ENCODE measurements around the gene TAPT1. TPM values are rescaled to one million over a fixed set of nuclear protein-coding genes. Genes with fewer than 3 reads are reported as not detected.
"Not testable (repeated sequence)": the region's sequence is repeated elsewhere in the genome, so short reads cannot be mapped to it uniquely, and the experiment has no call there.

Gene TAPT1, protein sequence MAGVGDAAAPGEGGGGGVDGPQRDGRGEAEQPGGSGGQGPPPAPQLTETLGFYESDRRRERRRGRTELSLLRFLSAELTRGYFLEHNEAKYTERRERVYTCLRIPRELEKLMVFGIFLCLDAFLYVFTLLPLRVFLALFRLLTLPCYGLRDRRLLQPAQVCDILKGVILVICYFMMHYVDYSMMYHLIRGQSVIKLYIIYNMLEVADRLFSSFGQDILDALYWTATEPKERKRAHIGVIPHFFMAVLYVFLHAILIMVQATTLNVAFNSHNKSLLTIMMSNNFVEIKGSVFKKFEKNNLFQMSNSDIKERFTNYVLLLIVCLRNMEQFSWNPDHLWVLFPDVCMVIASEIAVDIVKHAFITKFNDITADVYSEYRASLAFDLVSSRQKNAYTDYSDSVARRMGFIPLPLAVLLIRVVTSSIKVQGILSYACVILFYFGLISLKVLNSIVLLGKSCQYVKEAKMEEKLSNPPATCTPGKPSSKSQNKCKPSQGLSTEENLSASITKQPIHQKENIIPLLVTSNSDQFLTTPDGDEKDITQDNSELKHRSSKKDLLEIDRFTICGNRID
- total RNA-seq = 17.4 and 22.3 TPM in 2 replicates

DNA sequence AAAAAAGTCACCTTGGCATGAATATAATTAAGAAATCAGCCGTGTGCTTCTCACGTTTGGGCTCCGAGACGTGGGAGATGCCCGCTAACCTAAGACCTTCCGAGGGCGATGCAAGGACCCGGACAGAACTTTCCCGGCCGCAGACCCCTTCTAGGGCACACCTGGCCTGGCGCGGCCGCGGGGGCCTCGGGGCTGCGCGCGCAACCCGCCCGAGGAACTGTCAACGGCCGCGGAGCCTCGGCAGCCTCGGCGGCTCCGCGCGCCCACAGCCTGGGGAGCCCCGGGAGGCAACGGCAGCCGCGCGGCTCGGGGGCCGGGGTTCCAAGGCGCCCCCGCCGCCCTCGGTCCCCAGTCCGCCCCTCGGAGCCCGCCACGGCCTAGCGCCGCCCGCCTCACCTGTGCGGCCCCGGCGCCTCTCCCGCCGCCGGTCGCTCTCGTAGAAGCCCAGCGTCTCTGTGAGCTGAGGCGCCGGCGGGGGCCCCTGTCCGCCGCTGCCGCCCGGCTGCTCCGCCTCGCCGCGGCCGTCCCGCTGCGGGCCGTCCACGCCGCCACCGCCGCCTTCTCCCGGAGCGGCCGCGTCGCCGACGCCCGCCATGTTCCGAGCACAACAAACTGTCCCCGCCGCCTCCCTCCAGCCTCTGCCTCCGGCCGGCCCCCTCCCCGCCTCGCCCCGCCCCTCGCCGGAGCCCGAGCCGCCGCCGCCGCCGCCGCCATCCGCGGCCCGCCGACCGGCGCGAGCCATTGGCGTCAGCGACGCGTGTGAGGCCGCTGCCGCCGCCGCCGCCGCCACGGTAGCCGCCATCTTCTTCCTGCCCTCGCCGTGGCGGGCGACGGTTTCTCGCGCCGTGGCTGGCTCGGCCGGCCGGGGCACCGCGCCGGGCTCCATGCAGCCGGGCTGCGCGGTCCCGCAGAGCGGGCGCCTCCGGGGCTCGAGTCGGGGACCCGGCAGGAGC, at the start of gene TAPT1:
Gene TAPT1 (minus strand): TSS at position 609 of the 953 bp plus-strand sequence. CDS start 14 bp downstream, at position 595.
- peak; percentile 76 for DNase-seq

GRCh38 chr4:16271411-16271810, 45.1 kb upstream of the TAPT1 start:
- DNase-seq = no peak

- no peak for DNase-seq
These were observed 44.4 kb upstream of the TAPT1 start for GRCh38 chr4:16270454-16271328.

DNA sequence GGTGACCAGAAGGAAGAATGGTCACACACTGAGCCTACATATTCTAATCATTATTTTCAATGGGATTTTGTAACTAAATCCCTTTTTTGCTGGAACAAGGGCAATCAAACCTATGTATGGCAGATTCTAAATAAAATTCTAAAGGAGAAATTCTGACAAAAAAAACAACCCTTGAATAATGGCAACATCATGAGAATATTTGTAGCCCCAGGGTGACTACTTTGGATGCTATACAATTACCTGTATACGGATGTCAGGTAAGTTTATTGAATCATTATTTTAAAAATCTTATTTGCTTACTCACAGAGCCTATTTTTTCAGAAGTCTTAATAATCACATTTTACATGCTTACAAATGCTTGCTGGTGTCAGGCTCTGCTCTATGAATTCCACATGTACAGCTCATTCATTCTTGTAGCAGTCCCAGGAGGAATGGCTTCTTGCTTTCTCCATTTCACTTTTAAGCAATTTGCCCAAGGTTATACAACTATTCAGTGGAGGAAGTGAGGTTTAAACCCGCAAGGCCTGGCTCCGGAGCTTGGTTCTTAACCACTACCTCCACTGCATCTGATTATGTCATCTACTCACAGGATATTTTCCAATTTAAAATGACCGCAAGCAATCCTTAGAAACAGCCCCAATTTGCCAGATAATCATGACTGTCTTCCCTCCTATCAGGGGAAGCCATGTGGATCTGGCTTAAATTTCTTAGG, 43.6 kb upstream of the TAPT1 start:
- not testable (repeated sequence) for DNase-seq

GRCh38 chr4:16269240-16269639, 43.0 kb upstream of the TAPT1 start:
- DNase-seq = no peak

- no peak for DNase-seq
These were observed 42.0 kb upstream of the TAPT1 start for GRCh38 chr4:16268290-16268689.

DNA sequence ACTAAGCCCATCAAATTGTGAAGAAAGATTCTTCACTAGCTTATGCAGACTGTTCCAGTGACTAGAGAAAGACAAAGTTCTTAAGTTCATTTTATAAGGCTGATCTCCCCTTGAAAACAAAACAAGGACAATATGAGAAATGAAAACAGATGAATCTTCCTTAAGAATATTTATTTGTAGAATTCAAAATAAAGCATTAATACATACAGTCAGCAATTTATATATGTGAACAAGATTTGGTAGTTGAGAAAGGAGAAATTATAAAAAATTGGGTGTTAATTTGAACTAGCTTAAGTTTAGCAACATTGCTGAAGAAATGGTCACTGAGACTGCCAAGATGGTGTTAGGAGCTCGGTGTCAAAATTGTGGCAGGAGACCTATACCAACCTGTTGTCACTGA, 41.4 kb upstream of the TAPT1 start:
- DNase-seq = no peak

GRCh38 chr4:16265820-16266219, 39.5 kb upstream of the TAPT1 start:
- no peak for DNase-seq

GRCh38 chr4:16264798-16265197, 38.5 kb upstream of the TAPT1 start:
- peak; percentile 70 for DNase-seq

- no peak for DNase-seq
These were observed 36.8 kb upstream of the TAPT1 start for GRCh38 chr4:16263056-16263455.

GRCh38 chr4:16262188-16262587, 35.9 kb upstream of the TAPT1 start:
- no peak for DNase-seq

- DNase-seq = no peak
These were observed 35.1 kb upstream of the TAPT1 start for GRCh38 chr4:16261313-16261878.

- DNase-seq = no peak
These were observed 33.6 kb upstream of the TAPT1 start for GRCh38 chr4:16259889-16260246.

GRCh38 chr4:16259241-16259888, 33.1 kb upstream of the TAPT1 start:
- no peak for DNase-seq

- DNase-seq = no peak
These were observed 31.3 kb upstream of the TAPT1 start for GRCh38 chr4:16257611-16258010.

- DNase-seq = no peak
These were observed 30.1 kb upstream of the TAPT1 start for GRCh38 chr4:16256343-16256742.

DNA sequence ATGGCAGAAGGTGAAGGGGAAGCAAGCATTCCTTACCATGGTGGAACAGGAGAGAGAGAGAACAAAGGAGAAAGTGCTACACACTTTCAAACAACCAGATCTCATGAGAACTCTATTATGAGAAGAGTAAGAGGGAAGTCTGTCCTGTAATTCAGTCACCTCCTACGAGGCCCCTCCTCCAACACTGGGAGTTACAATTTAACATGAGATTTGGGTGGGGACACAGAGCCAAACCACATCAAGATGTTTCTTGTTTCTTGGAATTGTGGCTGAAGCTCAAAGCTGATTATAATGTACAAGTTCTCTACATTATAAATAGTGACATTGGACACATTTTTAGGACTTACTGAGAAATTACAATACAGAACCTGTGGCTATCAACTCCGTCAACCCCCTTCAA, 29.5 kb upstream of the TAPT1 start:
- DNase-seq = no peak

DNA sequence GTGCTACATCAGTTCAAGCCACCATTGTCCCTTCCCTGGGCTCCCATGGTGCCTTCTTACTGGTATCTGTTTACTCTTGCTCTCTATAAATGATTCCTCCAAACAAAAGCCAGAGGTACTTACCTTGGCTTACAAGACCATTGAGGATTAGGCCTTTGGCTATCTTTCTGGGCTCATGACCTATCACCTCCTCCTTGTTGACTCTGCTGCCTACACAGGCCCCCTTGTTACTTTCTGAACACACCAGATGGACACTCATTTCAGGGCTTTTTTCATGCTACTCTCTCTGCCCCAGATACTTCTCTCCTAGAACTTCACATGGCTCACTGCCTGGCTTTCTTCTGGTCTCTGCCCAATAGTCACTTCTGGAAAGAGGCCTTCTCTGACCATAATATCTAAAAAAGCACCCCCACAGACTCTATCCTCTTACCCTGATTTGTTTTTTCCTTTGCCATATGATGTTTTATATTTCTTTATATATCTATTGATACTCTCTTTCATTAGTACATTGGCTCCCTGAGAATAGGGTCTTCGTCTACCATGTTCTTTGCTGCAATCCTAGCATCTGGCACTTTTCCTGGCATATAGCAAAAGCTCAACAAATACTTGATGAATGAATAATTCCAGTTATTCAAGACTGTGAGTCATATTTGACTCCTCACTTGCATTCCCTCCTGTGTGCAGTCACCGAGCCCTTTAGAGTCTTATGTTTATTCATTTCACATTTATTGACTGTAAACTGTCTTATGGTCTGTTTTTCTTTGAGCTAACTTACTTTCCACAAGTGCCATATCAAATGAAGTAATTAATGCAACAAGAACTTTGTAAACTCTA, 27.1 kb upstream of the TAPT1 start:
- DNase-seq = no peak

GRCh38 chr4:16250661-16251365, 24.5 kb upstream of the TAPT1 start:
- DNase-seq = no peak
